Neural cell (in vitro differentiated cells): ENCODE results near the gene GSG1L2.

Experiments
- EP300 ChIP-seq: fragments of 450-650 bp; conservative IDR thresholded peaks from 2 replicates; pipeline ENCODE4 v1.6.1; 2014; ENCODE audit warnings: antibody characterized with exemption, mild to moderate bottlenecking, moderate library complexity; ENCODE audit not compliant: poor library complexity, severe bottlenecking
- EZH2 ChIP-seq: fragments of 200-600, 300-800 bp; shearing (Covaris generic), sonication (generic); IDR thresholded peaks from 2 replicates; pipeline ENCODE4 v1.6.1; 2014; ENCODE audit warnings: antibody characterized with exemption, low read length, borderline replicate concordance, mild to moderate bottlenecking; ENCODE audit not compliant: insufficient read depth, poor library complexity, severe bottlenecking
- MXI1 ChIP-seq: fragments of 450-650 bp; conservative IDR thresholded peaks from 2 replicates; pipeline ENCODE4 v1.6.1; 2014; ENCODE audit warnings: antibody characterized with exemption, mild to moderate bottlenecking; ENCODE audit not compliant: poor library complexity, severe bottlenecking
- POLR2AphosphoS5 ChIP-seq: IDR thresholded peaks from 2 replicates; pipeline ENCODE4 v1.6.1; 2012
- RAD21 ChIP-seq: fragments of 450-650 bp; conservative IDR thresholded peaks from 2 replicates; pipeline ENCODE4 v1.6.1; 2014; ENCODE audit warnings: antibody characterized with exemption, mild to moderate bottlenecking, moderate library complexity
- TAF1 ChIP-seq: IDR thresholded peaks from 2 replicates; pipeline ENCODE4 v1.6.1; 2012; ENCODE audit warnings: low read depth
- TF ChIP-seq, protein P1 (sequence below): fragments of 450-650 bp; IDR thresholded peaks from 2 replicates; pipeline ENCODE4 v1.5.1; 2014; ENCODE audit warnings: antibody characterized with exemption, mild to moderate bottlenecking, moderate library complexity; ENCODE audit not compliant: poor library complexity, severe bottlenecking
- TF ChIP-seq, protein P2 (sequence below): IDR thresholded peaks from 2 replicates; pipeline ENCODE4 v1.6.1; 2012; ENCODE audit warnings: borderline replicate concordance

- TF ChIP-seq, protein P1, sequence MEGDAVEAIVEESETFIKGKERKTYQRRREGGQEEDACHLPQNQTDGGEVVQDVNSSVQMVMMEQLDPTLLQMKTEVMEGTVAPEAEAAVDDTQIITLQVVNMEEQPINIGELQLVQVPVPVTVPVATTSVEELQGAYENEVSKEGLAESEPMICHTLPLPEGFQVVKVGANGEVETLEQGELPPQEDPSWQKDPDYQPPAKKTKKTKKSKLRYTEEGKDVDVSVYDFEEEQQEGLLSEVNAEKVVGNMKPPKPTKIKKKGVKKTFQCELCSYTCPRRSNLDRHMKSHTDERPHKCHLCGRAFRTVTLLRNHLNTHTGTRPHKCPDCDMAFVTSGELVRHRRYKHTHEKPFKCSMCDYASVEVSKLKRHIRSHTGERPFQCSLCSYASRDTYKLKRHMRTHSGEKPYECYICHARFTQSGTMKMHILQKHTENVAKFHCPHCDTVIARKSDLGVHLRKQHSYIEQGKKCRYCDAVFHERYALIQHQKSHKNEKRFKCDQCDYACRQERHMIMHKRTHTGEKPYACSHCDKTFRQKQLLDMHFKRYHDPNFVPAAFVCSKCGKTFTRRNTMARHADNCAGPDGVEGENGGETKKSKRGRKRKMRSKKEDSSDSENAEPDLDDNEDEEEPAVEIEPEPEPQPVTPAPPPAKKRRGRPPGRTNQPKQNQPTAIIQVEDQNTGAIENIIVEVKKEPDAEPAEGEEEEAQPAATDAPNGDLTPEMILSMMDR, result no peak
- TF ChIP-seq, protein P2, sequence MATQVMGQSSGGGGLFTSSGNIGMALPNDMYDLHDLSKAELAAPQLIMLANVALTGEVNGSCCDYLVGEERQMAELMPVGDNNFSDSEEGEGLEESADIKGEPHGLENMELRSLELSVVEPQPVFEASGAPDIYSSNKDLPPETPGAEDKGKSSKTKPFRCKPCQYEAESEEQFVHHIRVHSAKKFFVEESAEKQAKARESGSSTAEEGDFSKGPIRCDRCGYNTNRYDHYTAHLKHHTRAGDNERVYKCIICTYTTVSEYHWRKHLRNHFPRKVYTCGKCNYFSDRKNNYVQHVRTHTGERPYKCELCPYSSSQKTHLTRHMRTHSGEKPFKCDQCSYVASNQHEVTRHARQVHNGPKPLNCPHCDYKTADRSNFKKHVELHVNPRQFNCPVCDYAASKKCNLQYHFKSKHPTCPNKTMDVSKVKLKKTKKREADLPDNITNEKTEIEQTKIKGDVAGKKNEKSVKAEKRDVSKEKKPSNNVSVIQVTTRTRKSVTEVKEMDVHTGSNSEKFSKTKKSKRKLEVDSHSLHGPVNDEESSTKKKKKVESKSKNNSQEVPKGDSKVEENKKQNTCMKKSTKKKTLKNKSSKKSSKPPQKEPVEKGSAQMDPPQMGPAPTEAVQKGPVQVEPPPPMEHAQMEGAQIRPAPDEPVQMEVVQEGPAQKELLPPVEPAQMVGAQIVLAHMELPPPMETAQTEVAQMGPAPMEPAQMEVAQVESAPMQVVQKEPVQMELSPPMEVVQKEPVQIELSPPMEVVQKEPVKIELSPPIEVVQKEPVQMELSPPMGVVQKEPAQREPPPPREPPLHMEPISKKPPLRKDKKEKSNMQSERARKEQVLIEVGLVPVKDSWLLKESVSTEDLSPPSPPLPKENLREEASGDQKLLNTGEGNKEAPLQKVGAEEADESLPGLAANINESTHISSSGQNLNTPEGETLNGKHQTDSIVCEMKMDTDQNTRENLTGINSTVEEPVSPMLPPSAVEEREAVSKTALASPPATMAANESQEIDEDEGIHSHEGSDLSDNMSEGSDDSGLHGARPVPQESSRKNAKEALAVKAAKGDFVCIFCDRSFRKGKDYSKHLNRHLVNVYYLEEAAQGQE, result no peak
- TF ChIP-seq EZH2, result no peak
- TF ChIP-seq RAD21, result no peak
- no peak for TF ChIP-seq POLR2AphosphoS5
- TF ChIP-seq TAF1, result no peak
- no peak for TF ChIP-seq MXI1
- TF ChIP-seq EP300, result no peak
Measured at GRCh38 chr17:9790889-9791876, 30.7 kb downstream of the GSG1L2 start, which contains the start of gene DHRS7C.
